Measurements from ENCODE around the gene CC2D1B.

The CC2D1B gene

GRCh38 chr1:52305417-52306226 lies 60.4 kb downstream of the CC2D1B start:
- DNase-seq: no peak
